Measurements from ENCODE around the gene GOLGA5.
"Not testable (repeated sequence)": the region's sequence is repeated elsewhere in the genome, so short reads cannot be mapped to it uniquely, and the experiment has no call there.

DNA sequence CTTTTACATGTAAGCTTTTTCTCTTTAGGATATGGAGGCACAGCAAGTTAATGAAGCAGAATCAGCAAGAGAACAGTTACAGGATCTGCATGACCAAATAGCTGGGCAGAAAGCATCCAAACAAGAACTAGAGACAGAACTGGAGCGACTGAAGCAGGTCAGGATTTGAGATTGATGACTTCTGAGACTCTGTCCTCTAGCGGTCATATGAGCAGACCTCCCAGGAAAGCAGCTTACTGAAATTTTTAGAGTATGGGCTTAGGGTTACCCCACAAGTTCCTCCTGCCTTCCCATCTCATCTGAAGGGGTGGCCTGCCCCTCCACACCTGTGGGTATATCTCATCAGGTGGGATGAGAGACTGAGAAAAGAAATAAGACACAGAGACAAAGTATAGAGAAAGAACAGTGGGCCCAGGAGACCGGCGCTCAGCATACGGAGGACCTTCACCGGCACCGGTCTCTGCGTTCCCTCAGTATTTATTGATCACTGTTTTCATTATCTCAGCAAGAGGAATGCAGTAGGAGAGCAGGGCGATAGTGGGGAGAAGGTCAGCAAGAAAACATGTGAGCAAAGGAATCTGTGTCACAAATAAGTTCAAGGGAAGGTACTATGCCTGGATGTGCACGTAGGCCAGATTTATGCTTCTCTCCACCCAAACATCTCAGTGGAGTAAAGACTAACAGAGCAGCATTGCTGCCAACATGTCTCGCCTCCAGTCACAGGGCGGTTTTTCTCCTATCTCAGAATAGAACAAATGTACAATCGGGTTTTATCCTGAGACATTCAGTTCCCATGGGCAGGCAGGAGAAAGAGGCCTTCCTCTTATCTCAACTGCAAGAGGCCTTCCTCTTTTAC, 25.8 kb downstream of the GOLGA5 start:
- TF ChIP-seq, protein P1, sequence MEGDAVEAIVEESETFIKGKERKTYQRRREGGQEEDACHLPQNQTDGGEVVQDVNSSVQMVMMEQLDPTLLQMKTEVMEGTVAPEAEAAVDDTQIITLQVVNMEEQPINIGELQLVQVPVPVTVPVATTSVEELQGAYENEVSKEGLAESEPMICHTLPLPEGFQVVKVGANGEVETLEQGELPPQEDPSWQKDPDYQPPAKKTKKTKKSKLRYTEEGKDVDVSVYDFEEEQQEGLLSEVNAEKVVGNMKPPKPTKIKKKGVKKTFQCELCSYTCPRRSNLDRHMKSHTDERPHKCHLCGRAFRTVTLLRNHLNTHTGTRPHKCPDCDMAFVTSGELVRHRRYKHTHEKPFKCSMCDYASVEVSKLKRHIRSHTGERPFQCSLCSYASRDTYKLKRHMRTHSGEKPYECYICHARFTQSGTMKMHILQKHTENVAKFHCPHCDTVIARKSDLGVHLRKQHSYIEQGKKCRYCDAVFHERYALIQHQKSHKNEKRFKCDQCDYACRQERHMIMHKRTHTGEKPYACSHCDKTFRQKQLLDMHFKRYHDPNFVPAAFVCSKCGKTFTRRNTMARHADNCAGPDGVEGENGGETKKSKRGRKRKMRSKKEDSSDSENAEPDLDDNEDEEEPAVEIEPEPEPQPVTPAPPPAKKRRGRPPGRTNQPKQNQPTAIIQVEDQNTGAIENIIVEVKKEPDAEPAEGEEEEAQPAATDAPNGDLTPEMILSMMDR (IDR thresholded peaks at IDR 0.05 in 4 of 5, conservative IDR thresholded peaks at IDR 0.05 in 1 of 5), result not testable (repeated sequence)
- TF ChIP-seq POLR2A (IDR thresholded peaks at IDR 0.05), result not testable (repeated sequence)
